Sigmoid colon (tissue), 4 donors: ENCODE measurements around the gene GABRG1.

ENCODE experiments used
- CTCF ChIP-seq, 4 experiments: fragments of 450-650 bp in 3 of 4; fragments of 200-600 bp in 1 of 4; IDR thresholded peaks; one replicate each; pipeline ENCODE4 v1.5.1; 2016 to 2019; ENCODE audit warnings: antibody characterized with exemption in 4 of 4, mild to moderate bottlenecking in 3 of 4, moderate library complexity in 2 of 4
- EP300 ChIP-seq, 4 donors: sonication (generic); formaldehyde crosslinking; IDR thresholded peaks; one replicate each; pipeline ENCODE4 v1.6.1; 2017; ENCODE audit warnings: antibody characterized with exemption in 4 of 4

- TF ChIP-seq CTCF (IDR thresholded peaks at IDR 0.05), result no peak
- TF ChIP-seq EP300 (IDR thresholded peaks at IDR 0.05), result no peak
Observed at GRCh38 chr4:46124773-46125413, 1.0 kb upstream of the GABRG1 start.
